GM19351 (cell line): ENCODE measurements around the gene SESN1.
"Not testable (repeated sequence)": the region's sequence is repeated elsewhere in the genome, so short reads cannot be mapped to it uniquely, and the experiment has no call there.

Experiments
- ATAC-seq: cut with Tn5 transposase; IDR thresholded peaks from one replicate; pipeline ENCODE4 v1.9.1; 2021; ENCODE audit warnings: mild to moderate bottlenecking, moderate library complexity; ENCODE audit not compliant: unreplicated experiment

The SESN1 gene

DNA sequence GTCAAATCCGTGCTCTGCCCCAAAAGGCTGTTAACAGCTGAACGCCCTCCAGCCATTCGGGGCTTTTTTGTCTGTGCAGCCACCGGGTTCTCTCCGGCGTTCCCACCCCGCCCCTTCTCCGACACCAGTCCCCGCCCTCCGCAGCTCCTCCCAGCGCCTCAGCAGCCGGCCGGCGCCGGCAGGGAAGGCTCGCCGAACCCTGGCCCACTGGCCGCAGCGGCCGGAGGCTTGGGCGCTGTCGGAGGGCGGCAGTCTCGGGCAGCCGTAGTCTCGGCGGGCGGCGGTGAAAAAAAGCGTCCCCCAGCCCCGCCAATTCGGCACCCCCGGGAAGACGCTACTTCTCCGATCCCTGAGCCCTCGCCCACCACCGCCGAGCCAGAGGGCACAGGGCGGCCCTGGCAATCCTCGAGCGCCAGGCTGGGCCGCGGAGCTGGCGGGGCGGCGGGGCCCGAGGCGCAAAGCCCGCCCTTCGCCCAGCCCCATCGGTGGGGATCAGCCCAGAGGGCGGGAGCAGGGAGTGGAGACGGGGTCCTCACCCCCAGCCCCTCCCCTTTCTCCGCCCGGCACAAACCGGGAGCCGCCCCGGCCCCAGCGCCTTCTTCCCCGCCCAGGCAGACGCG lies at the start of gene SESN1:
Gene SESN1, minus strand, starts transcription at position 431 of the 620 bp plus-strand sequence. CDS start 773 bp downstream, outside the sequence.
- ATAC-seq = peak; percentile 64

DNA sequence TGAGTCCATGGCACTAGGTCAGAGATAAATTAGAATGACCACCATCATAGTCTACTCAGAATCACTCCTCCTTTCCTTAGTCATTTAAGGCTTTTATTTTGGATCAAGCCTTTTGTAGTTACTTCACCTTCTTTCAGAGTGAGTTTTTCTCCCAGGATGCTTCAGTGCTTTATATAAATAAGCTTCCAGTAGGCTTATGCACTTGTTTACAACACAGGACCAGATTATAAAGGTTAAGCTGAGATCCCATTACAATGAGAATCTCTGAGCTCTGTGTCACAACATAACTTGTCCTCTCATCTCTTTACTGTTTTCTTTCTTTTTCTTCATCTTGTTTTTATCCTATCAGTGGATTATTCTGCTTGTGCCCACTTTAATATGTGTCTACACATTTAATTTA lies 48.5 kb upstream of the SESN1 start:
- ATAC-seq = no peak

DNA sequence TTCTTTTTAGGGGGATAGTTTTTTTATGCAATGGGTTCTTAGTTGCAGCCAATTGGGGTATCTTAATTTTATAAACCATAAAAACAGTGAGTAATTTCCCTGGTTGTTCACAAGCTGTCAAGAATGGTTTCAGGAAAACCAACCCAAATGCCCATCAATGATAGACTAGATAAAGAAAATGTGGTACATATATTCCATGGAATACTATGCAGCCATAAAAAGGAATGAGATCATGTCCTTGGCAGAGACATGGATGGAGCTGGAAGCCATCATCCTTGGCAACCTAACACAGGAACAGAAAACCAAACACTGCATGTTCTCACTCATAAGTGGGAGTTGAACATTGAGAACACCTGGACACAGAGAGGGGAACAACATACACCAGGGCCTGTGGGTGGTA lies 47.4 kb upstream of the SESN1 start:
- not testable (repeated sequence) for ATAC-seq

DNA sequence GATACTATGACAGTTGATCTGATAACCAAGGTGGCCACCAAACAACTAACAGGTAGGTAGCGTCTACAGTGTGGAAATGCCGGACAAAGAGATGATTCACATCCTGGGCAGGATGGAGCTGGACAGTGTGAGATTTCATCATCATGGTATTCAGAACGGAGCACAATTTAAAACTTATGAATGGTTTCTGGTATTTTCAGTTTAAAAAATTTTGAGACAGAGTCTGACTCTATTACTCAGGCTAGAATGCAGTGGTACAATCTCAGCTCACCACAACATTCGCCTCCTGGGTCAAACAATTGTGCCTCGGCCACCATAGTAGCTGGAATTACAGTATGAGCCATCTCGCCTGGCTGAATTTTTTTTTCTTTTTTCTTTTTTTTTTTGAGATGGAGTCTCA lies 44.5 kb upstream of the SESN1 start:
- no peak for ATAC-seq

DNA sequence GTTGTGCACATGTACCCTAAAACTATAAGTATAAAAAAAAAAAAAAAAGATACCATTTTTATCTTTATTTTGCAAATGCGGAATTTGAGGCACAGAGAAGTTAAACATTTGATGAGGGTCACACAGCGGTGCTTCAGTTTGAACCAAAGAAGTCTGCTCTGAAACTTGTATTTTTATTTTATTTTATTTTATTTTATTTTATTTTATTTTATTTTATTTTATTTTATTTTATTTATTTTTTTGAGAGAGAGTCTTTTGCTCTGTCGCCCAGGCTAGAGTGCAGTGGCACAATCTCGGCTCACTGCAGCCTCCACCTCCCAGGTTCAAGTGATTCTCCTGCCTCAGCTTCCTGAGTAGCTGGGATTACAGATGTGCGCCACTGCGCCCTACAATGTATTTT lies 41.9 kb upstream of the SESN1 start:
- not testable (repeated sequence) for ATAC-seq

DNA sequence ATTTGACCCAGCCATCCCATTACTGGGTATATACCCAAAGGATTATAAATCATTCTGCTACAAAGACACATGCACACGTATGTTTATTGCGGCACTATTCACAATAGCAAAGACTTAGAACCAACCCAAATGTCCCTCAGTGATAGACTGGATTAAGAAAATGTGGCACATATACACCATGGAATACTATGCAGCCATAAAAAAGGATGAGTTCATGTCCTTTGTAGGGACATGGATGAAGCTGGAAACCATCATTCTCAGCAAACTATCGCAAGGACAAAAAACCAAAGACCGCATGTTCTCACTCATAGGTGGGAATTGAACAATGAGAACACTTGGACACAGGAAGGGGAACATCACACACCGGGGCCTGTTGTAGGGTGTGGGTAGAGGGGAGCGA lies 41.4 kb upstream of the SESN1 start:
- not testable (repeated sequence) for ATAC-seq

DNA sequence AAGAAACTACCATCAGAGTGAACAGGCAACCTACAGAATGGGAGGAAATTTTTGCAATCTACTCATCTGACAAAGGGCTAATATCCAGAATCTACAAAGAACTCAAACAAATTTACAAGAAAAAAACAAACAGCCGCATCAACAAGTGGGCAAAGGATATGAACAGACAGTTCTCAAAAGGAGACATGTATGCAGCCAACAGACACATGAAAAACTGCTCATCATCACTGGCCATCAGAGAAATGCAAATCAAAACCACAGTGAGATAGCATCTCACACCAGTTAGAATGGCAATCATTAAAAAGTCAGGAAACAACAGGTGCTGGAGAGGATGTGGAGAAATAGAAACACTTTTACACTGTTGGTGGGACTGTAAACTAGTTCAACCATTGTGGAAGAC lies 41.0 kb upstream of the SESN1 start:
- ATAC-seq = not testable (repeated sequence)

DNA sequence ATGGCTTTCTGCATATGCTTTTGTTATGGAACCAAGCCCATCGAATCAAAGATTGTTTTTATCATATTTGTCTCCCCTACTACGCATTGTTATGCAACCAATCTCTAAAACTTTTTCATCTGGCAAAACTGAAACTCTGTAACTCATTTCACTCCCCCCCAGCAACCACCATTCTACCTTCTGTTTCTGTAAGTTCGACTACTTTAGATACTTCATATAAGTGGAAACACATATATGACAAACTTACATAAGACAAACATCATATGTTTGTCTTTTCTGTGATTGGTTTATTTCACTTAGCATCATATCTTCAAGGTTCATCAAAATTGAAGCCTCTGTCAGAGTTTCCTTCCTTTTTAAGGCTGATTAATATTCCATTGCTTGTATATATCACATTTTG lies 35.4 kb upstream of the SESN1 start:
- ATAC-seq = no peak

DNA sequence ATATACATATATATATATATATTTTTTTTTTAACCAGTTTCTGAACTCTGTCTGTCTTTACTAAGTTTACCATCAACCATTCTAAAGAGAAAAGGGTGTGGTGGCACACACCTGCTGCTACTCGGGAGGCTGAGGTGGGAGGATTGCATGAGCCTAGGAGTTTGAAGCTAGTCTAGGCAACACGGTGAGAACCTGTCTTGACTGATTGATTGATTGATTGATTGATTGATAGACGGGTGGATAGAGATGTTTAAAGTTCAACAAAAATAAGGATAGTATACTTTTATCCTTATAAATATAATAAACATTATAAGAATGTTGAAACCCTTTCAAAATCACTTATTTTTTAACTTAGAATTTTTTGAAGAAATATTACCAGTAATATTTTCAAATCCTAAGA lies 30.9 kb upstream of the SESN1 start:
- no peak for ATAC-seq

DNA sequence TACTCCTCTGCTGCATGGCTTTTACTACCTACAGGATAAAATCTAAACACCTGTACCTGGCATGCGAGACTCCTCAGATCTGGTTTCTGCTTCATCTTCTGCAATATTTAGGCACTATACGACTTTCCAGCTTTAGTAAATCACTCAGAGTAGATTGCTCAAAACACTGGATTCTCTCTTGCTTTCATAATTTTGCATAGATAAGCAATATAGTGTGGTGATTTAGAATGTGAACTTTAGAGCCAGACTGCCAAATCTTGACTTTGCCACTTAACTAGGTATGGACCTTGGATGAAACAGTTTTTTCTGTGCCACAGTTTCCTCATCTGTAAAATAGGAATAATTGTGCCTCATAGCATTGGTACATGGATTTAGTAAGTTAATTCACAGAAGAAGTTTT lies 29.6 kb upstream of the SESN1 start:
- no peak for ATAC-seq

DNA sequence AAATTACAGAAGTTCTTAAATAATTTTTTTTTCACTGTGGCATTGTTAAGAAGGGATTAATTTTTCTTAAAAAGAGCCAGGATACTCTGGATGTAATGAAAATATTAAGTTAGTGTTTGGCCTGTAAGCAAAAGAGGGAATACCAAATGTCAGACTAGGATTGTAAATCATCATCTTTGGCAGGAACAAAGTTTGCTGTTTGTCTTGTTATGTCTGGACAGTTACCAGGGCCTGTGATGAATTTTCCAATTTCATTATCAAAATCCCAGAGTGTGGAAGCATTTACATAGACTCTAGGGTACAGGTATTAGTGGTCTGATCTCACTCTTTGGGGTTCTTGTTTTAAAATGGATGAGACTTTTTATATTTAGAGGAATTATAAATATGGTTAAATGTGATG lies 26.8 kb upstream of the SESN1 start:
- ATAC-seq = no peak

DNA sequence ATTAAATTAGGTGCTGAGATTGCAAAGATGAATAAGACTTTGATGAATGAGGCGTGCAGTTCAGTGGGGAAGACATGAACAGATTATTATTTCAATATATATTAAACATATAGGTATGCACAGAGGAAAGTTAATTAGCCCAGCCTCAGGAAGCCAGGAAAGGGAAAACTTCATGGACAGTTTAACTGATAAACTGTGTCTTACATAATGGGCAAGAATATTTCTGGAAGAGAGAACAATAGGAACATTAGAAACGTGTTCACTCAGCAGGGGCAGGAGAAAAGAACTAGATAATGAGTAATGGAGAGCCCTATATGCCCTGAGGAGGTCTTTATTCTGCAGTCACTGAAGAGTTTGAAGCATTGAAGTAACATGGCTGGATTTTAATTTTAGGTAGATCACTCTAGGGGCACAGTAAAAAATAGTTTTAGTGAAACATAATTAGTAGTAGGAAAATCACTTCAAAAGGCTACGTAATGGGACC lies 24.3 kb upstream of the SESN1 start:
- ATAC-seq = no peak

DNA sequence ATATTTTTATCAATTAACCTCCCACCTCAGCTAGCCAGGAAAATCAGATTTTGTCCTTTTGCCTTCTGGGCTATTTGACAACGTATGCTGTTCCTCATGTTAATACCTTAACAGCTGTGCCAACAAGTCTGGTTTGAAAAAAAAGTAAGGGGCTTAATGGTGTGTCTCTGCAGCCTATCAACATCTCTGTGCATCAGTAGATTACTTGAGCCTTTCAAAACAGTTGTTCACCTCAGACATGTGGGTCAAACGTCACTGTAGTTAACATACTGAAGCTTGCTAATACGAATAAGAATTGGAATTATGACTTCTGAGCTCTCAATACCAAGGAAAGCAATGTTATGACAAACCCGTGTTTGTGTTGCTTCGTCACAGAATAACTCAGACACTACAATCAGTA lies 23.7 kb upstream of the SESN1 start:
- no peak for ATAC-seq

DNA sequence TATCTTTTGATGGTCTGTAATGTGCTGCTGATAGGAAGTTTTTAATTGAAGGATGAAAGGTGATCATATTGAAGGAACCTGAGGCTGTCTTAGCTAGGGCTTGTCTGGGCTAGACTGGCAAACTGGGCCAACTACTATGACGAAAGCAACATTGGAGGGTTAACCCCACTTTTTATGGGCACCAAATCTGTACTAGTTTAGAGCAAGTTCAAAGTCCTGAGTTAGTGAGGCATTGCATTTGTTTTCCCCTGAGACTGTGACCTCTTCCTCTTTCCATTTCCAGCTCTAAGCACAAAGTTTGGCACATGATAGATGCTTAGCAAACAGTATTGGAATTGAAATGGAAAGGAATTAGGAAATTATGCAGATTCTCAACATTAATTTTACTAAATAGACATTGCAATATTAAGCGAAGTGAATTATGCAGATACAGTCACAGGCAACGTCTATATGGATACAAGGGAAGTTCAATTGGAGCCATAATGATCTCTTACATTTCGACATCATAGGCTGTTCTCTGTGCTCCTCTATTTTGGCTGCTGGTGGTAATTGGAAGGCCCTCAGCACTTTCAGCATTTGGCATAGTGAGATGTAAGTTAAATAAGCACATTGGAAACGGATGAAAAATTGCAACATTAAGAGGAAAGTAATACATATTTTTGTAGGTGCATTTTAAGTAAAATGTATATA lies 22.8 kb upstream of the SESN1 start:
- ATAC-seq = no peak

DNA sequence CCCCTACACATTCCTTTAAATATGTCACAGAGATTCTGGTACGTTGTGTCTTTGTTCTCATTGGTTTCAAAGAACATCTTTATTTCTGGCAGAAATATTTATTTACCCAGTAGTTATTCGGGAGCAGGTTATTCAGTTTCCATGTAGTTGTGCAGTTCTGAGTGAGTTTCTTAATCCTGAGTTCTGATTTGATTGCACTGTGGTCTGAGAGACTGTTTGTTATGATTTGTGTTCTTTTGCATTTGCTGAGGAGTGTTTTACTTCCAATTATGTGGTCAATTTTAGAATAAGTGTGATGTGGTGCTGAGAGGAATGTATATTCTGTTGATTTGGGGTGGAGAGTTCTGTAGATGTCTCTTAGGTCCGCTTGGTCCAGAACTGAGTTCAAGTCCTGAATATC lies 18.0 kb upstream of the SESN1 start:
- not testable (repeated sequence) for ATAC-seq

DNA sequence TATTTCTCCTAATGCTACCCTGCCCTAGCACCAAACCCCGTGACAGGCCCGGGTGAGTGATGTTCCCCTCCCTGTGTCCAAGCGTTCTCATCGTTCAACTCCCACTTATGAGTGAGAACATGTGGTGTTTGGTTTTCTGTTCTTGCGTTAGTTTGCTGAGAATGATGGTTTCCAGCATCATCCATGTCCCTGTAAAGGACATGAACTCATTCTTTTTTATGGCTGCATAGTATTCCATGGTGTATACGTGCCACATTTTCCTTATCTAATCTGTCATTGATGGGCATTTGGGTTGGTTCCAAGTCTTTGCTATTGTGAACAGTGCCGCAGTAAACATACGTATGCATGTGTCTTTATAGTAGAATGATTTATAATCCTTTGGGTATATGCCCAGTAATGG lies 15.0 kb upstream of the SESN1 start:
- not testable (repeated sequence) for ATAC-seq

DNA sequence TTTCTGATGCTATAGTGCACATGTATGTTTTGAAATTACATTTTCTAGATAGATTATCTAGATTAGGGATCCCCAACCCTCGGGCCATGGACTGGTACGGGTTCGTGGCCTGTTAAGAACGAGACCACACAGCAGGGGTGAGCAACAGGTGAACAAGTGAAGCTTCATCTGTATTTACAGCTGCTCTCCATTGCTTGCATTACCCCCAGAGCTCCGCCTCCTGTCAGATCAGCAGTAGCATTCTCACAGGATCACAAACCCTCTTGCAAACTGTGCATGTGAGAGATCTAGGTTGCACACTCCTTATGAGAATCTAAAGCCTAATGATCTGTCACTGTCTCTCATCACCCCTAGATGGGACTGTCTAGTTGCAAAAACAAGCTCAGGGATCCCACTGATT lies 11.0 kb upstream of the SESN1 start:
- no peak for ATAC-seq

DNA sequence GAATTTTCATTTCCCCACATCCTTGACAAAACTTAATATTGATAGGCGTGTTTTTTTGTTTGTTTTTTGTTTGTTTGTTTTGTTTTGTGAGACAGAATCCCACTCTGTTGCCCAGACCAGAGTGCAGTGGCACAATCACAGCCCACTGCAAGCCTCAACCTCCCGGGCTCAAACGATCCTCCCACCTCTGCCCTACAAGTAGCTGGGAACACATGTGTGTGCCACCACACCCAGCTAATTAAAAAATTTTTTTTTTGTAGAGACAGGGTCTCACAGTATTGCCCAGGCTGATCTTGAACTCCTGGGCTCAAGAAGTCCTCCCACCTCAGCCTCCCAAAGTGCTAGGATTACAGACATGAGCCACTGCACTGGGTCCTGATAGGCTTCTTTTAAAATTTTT lies 9.9 kb upstream of the SESN1 start:
- no peak for ATAC-seq

DNA sequence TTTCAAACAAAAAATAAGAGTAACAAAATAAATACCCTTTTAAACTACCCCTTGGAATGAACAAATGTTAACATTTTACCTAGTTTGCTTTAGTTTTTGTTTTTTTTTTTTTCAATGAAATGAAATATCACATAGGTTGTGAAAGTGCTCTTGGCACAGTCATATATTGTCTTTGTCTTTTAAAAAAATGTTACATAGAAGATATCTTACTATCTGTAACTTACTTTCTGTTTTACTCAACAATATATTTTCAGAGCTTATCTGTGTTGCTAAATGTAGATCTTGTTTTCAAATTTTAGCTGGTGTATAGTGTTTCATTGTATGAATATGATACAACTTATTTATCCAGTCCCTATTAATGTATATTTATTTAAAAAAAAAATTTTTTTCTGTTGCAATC lies 9.3 kb upstream of the SESN1 start:
- ATAC-seq = no peak

DNA sequence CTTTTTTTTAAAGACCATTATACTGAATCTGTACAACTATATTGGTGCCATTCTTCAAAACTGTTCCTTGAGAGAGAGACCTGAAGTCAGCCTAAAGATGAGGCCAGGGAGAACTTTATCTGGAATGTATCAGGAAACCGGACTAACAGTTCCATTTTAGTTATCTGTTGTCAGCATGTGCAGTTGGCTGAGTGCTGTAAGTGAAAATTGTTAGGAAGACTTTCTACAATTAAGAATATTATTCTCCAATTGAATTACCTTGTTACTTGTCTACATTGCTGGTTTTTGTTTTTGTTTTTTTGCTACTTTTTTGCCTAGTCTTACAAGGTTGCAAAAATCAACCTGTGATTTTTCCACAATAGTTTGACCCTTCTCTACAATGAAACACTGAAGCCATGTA lies 8.1 kb upstream of the SESN1 start:
- no peak for ATAC-seq

DNA sequence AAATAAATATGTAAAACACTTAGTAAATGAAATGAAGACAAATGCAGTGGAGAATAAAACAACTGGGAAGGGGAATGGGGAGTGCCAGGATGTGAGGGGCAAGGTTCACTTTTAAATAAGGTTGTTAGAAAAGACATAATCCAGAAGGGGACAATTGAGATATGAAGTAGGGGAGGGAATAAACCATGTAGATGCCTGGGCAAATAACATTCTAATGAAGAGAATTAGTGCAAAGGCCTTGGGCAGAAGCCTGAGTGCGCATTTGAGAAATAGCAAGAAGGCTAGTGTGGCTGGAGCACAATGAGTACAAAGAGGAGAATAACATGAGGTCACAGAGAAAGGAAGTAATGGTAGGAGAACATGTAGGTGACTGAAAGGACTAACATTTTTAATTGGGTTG lies 3.0 kb upstream of the SESN1 start:
- ATAC-seq = no peak

DNA sequence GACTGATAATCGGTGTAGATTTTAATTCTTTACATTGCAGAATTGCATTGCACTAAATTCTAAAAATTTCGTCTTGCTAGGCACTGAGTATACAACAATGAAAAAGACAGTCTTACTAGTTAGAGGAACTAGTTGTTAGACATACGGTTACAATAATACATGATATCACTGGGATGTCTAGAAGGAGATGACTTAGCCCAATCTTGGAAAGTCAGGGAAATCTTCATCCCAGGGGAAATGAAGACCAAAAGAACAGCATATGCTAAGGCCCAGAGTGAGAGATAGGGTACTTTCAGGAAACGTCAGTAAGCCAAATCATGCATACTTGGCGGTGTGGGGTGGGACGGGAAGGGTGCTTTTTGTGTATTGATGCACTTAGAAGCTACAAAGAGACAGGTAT lies 1.6 kb upstream of the SESN1 start:
- ATAC-seq = no peak

DNA sequence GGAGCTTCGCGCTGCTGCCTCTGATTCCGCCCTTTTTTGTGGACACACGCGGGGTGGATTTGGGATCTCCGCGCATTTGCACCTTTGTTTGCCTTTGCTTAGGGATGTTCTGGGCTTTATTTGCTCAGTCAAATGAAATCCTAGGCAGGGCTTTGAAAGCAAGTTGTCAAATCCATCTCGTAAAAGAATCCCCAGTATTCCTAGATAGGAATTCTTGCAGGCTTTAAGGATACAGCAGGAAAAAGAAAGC lies 1.1 kb upstream of the SESN1 start:
- no peak for ATAC-seq
